Activated T-helper 1 cell treated with Interleukin-2 at 50 U/mL for 16 hours (primary cell): ENCODE results near the gene MYOF.
"Not testable (repeated sequence)": the region's sequence is repeated elsewhere in the genome, so short reads cannot be mapped to it uniquely, and the experiment has no call there.

Experiments used
- DNase-seq: peaks from one replicate; pipeline ENCODE4 v3.0.0-alpha.2; 2020; ENCODE audit warnings: low read depth

Gene MYOF

DNA sequence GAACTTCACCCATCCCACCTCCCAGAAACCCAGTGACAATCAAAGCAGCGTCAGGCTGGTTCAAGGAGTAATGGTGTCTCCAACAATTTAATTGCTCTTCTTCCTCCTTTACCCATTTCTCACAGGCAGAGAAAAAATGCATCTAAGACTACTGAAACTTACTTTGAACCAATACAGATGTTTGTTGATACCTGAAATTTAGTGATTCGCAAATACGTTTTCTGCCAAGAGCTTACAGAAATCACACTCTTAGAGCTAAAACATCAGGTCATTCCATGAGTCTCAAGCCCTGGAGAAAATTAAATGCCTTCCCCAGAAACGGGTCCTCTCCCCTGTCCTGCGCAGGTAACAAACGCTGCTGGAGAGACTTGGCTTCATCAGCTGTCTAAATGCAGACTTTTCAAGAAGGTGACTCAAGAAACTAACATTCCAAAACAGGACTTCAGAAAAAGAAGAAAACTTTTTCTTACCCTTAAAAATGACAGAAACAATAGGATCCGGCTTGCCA is 443 bp downstream of the MYOF start:
- DNase-seq: no peak

DNA sequence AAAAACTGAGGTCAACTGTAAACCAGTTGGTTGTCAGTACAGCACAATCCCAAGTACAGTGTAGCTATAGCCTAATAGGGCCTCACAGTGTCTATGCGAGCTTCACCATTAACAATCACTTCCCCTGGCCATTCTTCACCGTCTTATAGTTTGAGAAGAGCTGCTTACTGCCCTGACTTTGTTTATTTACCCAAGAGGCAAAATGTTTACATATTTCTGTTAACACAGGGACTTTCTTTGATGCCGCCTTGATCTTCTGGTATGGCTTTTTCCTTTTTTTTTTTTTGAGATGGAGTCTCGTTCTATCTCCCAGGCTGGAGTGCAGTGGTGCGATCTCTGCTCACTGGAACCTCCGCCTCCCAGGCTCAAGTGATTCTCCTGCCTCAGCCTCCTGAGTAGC is 3.3 kb downstream of the MYOF start:
- no peak for DNase-seq

DNA sequence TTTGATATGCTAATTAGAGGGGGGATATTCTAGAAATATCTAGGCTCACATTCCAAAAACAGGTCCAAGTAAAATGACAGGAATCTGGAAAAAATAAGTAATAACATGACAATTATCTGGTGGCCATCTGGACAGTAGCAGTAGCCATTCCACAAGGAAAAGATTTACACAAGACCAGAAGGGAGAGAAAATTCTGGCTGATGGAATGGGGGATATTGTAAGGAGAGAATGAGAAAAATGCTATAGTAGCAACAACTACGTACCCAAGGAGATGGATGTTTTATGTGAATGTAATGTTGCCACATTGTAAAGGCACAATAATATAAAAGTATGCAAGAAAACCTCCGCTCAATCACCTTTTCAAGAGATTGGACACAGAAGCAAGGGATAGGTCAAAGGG is 5.4 kb downstream of the MYOF start:
- DNase-seq: no peak

- no peak for DNase-seq
Measured at GRCh38 chr10:93475871-93476270, 6.3 kb downstream of the MYOF start.

- no peak for DNase-seq
Measured at GRCh38 chr10:93475227-93475626, 6.9 kb downstream of the MYOF start.

DNA sequence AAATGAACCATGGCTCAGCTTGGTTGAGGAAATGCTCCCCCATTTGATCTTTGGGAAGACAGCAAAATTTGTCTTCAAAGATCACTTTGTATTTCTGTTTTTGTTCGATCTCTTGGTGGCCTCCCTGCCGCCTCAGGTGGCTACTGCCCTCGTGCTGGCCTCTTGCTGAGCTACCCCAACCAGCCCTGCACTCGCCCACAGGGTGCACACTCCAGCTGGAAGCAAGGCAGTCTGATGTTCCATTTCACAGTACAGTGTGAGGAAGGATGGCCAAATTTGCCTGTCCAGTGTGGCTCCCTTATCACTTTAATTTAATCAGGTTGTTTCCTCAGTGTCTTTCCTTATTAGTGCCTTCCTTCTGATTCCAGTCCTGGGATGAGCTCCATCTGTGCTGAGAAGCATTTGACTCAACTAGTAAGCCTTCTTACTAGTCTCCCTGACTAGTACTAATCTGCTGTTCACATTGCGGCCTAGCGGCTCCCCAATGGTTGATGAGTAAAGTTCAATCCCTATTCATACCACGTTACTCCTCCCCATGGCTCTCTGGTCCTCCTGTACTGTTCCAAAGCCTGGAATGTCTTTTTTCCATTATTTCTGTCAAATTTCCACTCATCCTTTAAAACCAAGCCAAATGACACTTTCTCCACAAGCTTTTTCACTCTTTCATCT is 8.2 kb downstream of the MYOF start:
- no peak for DNase-seq

GRCh38 chr10:93473161-93473560 is 9.0 kb downstream of the MYOF start:
- no peak for DNase-seq

DNA sequence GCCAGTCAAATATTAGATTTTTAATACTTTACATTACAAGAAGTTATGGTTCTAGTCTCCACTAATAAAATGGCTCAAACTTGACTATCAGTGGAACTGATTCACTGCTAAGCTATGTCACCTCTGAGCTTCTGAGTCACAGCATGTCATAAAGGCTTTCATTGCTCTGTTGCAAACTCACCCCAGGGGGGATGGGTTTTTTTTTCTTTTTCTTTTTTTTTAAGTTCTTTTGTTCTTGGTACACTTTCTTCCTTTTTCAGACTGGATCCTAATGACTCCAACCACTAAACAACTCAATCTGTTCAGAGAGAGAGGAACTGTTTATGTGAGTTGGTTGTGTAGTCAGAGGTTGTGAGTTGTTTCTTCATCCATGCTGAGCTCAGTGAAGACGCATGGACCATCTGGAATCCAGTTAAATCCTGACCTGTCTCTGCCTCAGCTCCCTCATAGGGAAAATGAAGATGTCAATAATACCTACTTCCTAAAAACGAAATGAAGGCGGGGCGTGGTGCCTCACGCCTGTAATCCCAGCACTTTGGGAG is 11.0 kb downstream of the MYOF start:
- no peak for DNase-seq

DNA sequence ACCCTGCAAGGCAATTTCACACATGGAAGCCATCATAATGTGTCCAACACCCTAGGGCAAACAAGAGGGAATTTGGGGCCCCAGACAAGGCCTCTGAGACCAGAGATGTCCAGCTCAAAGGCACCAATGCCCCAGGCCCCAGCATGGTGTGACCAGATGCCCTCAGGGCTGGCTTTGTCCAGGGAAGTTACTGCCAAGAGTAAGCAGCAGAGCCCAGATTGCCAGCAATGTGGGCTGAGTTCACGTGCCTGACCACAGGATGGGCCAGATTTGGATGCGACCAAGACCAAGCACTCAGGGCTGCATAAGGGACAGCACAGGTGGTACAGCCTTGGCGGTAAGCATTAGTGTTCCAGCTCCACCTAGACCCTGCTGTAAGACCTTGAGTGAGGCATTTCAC is 12.7 kb downstream of the MYOF start:
- no peak for DNase-seq

- no peak for DNase-seq
Measured at GRCh38 chr10:93468461-93469213, 13.5 kb downstream of the MYOF start.

GRCh38 chr10:93467635-93468034 is 14.5 kb downstream of the MYOF start:
- DNase-seq: not testable (repeated sequence)

DNA sequence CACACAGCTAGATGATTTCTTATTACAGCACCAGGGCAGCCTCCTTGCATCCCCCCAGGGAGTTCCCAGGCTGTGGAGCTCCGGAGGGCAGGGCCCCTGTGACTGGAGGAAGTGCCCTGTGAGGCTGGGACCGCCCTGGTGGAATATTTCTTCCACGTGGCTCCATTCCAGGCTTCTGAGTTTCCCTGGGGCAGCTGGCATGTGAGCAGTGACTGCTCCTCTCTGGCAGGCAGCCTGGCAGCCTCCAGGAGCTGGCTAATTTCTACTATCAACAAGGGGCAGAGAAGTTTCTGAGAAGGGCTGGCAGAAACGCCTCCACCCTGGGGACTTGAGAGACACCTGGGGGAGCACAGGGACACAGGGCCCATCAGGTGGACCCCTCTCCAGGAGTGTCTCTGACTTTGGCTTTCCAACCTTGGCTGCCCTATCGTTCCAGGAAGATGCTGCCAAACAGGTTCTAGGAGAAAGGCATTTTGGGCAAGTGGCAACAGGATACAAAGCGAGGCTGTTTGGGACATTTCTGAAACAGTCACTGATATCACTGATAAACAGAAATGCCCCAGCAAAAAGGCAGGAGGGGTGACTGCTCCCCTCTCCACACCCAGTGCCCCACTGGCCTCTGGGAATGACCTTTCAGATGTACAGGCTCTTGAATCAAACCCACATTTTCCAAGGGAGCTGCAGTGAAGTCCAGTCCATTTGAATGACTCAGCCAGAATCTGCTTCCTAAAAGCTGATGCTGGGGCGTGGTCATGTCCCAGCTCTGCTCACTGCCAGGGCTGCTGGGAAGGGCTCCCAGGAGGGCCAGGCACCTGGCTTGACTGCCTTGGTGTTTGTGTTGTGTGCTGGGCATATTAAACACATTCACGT is 16.1 kb downstream of the MYOF start:
- DNase-seq: no peak

- DNase-seq: no peak
Measured at GRCh38 chr10:93464776-93465388, 17.3 kb downstream of the MYOF start.

GRCh38 chr10:93463723-93464476 is 18.2 kb downstream of the MYOF start:
- DNase-seq: no peak

- no peak for DNase-seq
Measured at GRCh38 chr10:93462881-93463280, 19.3 kb downstream of the MYOF start.

DNA sequence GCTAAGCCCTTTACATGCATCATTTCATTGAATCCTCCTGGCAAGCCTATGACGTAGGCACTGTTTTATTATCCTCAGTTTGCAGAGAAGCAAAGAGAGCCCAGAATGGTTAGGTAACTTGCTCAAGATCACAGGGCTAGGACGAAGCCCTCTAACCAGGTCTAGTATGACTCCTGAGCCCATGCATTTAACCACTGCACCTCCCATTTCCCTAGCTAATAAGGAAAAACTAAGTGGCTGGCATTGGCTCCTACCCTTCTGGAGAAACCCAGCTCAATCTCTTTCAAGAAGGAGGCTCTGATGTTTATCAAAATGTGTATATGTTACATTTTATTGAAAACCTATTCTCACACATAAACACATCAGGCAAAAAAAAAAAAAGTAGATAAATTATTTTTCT is 19.8 kb downstream of the MYOF start:
- DNase-seq: no peak

- DNase-seq: no peak
Measured at GRCh38 chr10:93461807-93462178, 20.3 kb downstream of the MYOF start.

GRCh38 chr10:93461109-93461806 is 20.9 kb downstream of the MYOF start:
- no peak for DNase-seq

DNA sequence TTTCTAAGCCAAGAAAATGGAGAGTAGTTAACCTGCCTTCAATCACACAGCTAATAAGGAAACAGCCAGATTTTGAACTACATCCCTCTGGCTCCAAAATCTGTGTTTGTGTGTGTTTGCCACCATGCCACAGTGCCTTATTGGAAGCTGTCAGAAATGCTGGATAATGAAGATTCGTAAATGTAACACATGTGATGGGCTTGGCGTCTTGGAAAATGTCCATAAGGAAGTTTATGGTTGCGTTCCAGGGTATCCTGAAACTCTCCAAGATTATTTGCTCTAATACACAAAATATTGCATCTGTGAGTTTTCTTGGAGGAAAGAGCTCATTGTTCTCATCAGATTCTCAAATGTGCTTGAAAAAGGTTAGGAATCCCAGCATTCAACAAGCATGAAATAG is 22.7 kb downstream of the MYOF start:
- no peak for DNase-seq

- no peak for DNase-seq
Measured at GRCh38 chr10:93458821-93459257, 23.3 kb downstream of the MYOF start.

- DNase-seq: no peak
Measured at GRCh38 chr10:93457511-93457910, 24.6 kb downstream of the MYOF start.
